Muscle layer of duodenum (tissue), 2 donors: ENCODE data around the gene RNF126.
"Not testable (repeated sequence)": the region's sequence is repeated elsewhere in the genome, so short reads cannot be mapped to it uniquely, and the experiment has no call there.

ENCODE experiments used
- H3K27ac ChIP-seq: one replicate; pipeline ENCODE4 v1.7.0; 2013; ENCODE audit warnings: mild to moderate bottlenecking, low read length
- H3K27me3 ChIP-seq: one replicate; pipeline ENCODE4 v1.7.0; 2013; ENCODE audit warnings: low read depth, mild to moderate bottlenecking, control low read depth, low read length
- H3K36me3 ChIP-seq, 2 donors: one replicate each; pipeline ENCODE4 v1.7.0; 2013; ENCODE audit warnings: low read length in 2 of 2, control low read depth in 1 of 2, mild to moderate bottlenecking in 1 of 2; ENCODE audit not compliant: insufficient read depth in 2 of 2, control insufficient read depth in 1 of 2
- H3K4me1 ChIP-seq, 2 donors: one replicate each; pipeline ENCODE4 v1.7.0; 2013; ENCODE audit warnings: low read length in 2 of 2, mild to moderate bottlenecking in 2 of 2, control low read depth in 1 of 2, moderate library complexity in 1 of 2; ENCODE audit not compliant: insufficient read depth in 2 of 2, control insufficient read depth in 1 of 2
- H3K4me3 ChIP-seq, 2 donors: one replicate each; pipeline ENCODE4 v1.7.0; 2013; ENCODE audit warnings: low read length in 2 of 2, low read depth in 1 of 2, mild to moderate bottlenecking in 1 of 2
- H3K9me3 ChIP-seq, 2 donors: one replicate each; pipeline ENCODE4 v1.7.0; 2013; ENCODE audit warnings: low read length in 2 of 2, control low read depth in 1 of 2, mild to moderate bottlenecking in 1 of 2; ENCODE audit not compliant: control insufficient read depth in 1 of 2
- donor health status: healthy.

Gene RNF126

DNA sequence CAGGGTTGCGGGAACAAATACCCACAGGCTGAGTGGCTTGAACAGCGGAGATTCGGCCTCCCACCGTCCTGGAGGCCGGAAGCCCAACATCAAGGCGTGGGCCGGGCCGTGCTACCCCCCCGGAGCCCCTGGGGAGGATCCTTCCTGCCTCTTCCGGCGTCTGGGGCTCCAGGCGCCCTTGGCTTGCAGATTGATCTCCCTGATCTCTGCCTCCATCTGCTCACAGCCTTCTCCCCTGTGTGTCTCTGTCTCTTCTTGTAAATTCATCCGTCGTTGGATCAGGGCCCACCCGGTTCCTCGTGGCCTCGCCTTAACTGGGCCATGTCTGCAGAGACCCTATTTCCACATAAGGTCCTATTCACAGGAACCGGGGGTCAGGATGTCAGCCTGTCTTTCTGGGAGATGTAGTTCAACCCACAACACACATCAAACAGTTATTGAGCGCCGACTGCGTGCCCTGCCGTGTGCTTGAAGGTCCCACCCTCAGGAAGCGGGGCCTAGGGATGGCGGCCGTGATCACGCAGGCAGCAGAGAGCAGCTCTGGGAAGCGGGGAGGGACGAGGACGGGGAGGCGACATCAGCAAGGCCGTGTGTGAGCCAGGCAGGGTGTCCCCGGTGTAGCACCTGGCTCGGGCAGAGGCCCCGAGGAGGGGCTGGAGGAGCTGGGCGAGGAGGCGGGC lies 52.1 kb downstream of the RNF126 start:
- no peaks in the 10 kb centered on the region for H3K36me3 ChIP-seq
- H3K27ac ChIP-seq: no peak overlapping the region
- H3K4me1 ChIP-seq: peaks cover 0 to 12% of the 10 kb centered on the region in 2 donors
- no peak overlapping the region for H3K4me3 ChIP-seq
- H3K9me3 ChIP-seq: no peaks in the 10 kb centered on the region
- H3K27me3 ChIP-seq: no peaks in the 10 kb centered on the region

GRCh38 chr19:610071-610800 lies 52.8 kb downstream of the RNF126 start:
- Histone ChIP-seq H3K27me3 (no peaks in the 10 kb centered on the region), H3K27ac (no peak overlapping the region), H3K36me3 (no peaks in the 10 kb centered on the region), H3K4me3 (no peak overlapping the region), H3K9me3 (no peaks in the 10 kb centered on the region), H3K4me1 (peaks cover 0 to 8% of the 10 kb centered on the region in 2 donors)

- Histone ChIP-seq H3K4me1 (peaks cover 0 to 8% of the 10 kb centered on the region in 2 donors), H3K36me3 (no peaks in the 10 kb centered on the region), H3K27ac (no peak overlapping the region), H3K4me3 (no peak overlapping the region), H3K27me3 (no peaks in the 10 kb centered on the region), H3K9me3 (no peaks in the 10 kb centered on the region)
Observed at GRCh38 chr19:609004-609346, 54.0 kb downstream of the RNF126 start.

DNA sequence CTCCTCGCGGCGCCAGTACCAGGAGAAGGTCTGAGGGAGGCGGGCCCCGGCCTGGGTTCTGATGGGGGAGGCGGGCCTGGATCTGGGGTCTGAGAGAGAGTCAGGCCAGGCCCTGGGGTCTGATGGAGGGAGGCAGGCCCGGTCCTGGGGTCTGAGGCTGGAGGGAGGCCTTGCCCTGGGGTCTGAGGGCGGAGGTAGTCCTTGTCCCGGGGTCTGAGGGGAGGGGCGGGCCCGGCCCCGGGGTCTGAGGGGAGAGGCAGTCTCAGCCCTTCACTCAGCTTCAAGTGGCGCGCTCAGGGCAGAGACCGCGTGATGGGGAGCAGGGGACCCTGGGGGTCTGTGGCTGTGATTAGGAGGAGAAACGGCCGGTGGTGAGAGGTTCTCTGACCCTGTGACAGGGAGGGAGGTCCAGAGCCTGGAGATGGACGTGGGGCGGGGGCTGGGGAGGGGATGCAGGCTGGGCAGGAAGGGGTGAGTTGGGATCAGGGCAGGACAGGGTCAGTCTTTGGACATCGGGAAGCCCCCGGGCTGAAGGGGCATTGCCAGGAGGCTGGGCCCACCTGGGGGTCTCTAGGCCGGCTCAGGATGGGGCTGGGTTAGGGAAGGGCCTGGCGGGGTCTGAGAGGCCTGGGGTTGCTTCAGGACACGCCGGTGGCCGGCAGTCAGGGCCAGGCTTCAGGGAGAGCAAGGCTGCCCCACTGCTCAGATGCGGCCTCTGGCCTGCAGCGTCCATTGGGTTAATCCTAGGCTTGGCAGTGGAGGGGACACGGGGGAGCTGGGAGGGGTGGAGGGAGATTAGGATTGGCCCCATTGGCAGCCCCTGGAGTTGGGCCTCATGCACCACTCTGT lies 54.6 kb downstream of the RNF126 start:
- Histone ChIP-seq H3K4me1 (peaks cover 0 to 8% of the 10 kb centered on the region in 2 donors), H3K4me3 (no peak overlapping the region), H3K9me3 (no peaks in the 10 kb centered on the region), H3K27me3 (no peaks in the 10 kb centered on the region), H3K27ac (no peak overlapping the region), H3K36me3 (no peaks in the 10 kb centered on the region)

DNA sequence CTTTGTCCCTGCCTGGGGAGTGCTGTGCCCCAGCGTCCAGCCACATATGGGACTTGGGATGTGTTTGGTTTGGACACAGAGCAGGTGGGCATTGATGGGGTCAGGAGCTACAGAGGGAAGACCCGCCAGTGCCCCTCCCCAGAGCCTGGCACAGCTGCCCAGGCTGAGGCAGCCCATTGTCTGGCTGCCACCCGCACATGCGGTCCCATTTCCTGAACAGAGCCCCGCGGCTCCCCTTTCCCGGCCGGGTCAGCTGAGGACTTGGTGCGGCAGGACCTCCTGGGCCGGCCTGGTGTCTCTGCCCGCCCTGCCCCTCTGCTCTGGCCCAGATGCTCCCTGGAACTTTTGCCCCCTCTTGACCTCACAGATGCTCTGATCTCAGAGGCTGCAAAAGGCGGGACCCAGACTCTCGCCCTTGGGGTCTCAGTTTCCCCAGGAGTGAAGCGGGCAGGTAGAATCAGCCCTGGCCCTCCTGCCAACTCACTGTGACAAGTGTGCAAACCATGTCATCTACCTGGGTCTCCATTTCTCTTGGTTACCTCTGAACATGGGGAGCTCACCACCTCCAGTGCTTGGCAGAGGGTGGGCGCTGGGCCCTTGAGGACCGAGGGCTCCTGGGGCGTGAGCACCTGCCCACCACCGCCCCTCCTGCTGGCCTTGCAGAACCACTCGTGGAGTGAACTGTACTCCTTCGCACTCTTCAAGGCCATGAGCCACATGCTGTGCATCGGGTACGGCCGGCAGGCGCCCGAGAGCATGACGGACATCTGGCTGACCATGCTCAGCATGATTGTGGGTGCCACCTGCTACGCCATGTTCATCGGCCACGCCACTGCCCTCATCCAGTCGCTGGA lies 55.5 kb downstream of the RNF126 start:
- no peak overlapping the region for H3K27ac ChIP-seq
- H3K4me1 ChIP-seq: peaks cover 0 to 8% of the 10 kb centered on the region in 2 donors
- H3K9me3 ChIP-seq: no peaks in the 10 kb centered on the region
- H3K4me3 ChIP-seq: no peak overlapping the region
- no peaks in the 10 kb centered on the region for H3K36me3 ChIP-seq
- H3K27me3 ChIP-seq: no peaks in the 10 kb centered on the region

GRCh38 chr19:605061-605971 lies 57.7 kb downstream of the RNF126 start:
- not testable (repeated sequence) for H3K27ac ChIP-seq, H3K4me3 ChIP-seq, H3K36me3 ChIP-seq, H3K27me3 ChIP-seq, H3K9me3 ChIP-seq, H3K4me1 ChIP-seq

DNA sequence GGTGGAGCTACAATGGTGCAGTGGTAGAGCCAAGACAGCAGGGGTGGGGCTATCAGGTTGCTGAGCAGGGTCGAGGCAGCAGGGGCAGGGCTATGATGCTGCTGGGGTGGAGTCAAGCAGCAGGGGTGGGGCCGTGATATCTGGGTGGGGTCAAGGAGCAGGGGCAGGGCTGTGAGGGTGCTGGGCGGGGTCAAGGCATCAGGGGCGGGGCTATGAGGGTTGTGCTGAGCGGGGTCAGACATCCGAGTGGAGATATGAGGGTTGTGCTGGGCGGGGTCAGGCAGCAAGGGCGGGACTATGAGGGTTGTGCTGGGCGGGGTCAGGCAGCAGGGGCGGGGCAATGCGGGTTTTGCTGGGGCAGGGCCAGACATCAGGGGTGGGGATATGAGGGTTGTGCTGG lies 58.7 kb downstream of the RNF126 start:
- H3K4me1 ChIP-seq: no peaks in the 10 kb centered on the region
- H3K4me3 ChIP-seq: no peak overlapping the region
- peaks cover 0 to 2% of the 10 kb centered on the region in 2 donors for H3K9me3 ChIP-seq
- no peaks in the 10 kb centered on the region for H3K27me3 ChIP-seq
- no peaks in the 10 kb centered on the region for H3K36me3 ChIP-seq
- H3K27ac ChIP-seq: no peak overlapping the region

- H3K9me3 ChIP-seq, H3K4me1 ChIP-seq, H3K36me3 ChIP-seq, H3K27me3 ChIP-seq, H3K27ac ChIP-seq, H3K4me3 ChIP-seq: not testable (repeated sequence)
Observed at GRCh38 chr19:603779-604178, 59.2 kb downstream of the RNF126 start.

DNA sequence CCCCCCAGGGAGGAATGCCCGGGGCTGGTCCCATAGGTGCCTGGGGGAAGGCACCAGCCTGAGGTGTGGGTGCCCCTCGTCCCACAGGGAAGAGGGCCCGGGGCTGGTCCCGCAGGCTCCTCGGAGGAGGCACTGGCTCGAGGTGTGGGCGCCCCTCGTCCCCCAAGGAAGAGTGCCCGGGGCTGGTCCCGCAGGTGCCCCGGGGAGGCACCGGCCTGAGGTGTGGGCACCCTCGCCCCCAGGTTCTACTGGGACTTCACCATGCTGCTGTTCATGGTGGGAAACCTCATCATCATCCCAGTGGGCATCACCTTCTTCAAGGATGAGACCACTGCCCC lies 59.7 kb downstream of the RNF126 start:
- not testable (repeated sequence) for H3K27me3 ChIP-seq, H3K4me1 ChIP-seq, H3K36me3 ChIP-seq, H3K27ac ChIP-seq, H3K4me3 ChIP-seq, H3K9me3 ChIP-seq
